GM21576 (cell line): Measurements from ENCODE around the gene KCNT2.

ENCODE experiments used
- ATAC-seq: cut with Tn5 transposase; IDR thresholded peaks from one replicate; pipeline ENCODE4 v1.9.1; 2021; ENCODE audit warnings: mild to moderate bottlenecking, moderate library complexity; ENCODE audit not compliant: unreplicated experiment

The KCNT2 gene

GRCh38 chr1:196209983-196210382 is 398.3 kb downstream of the KCNT2 start:
- ATAC-seq: no peak

GRCh38 chr1:196209265-196209664 is 399.0 kb downstream of the KCNT2 start:
- ATAC-seq: no peak

GRCh38 chr1:196207612-196208217 is 400.5 kb downstream of the KCNT2 start:
- ATAC-seq: no peak

GRCh38 chr1:196205882-196206281 is 402.4 kb downstream of the KCNT2 start:
- no peak for ATAC-seq

GRCh38 chr1:196196486-196196885 is 411.8 kb downstream of the KCNT2 start:
- no peak for ATAC-seq

GRCh38 chr1:196193896-196194559 is 414.2 kb downstream of the KCNT2 start:
- no peak for ATAC-seq

- no peak for ATAC-seq
Observed at GRCh38 chr1:196183941-196184340, 424.3 kb downstream of the KCNT2 start.

- ATAC-seq: no peak
Observed at GRCh38 chr1:196181594-196181878, 426.7 kb downstream of the KCNT2 start.

- no peak for ATAC-seq
Observed at GRCh38 chr1:196180847-196181593, 427.2 kb downstream of the KCNT2 start.

GRCh38 chr1:196178083-196178635 is 430.1 kb downstream of the KCNT2 start:
- no peak for ATAC-seq
